H1 (cell line): Measurements from ENCODE around the gene TPRN. TPM values are rescaled to one million over a fixed set of nuclear protein-coding genes. Genes with fewer than 3 reads are reported as not detected.

Experiments
- ASH2L ChIP-seq: fragments of 200-600, 300-600 bp; sonication (generic); IDR thresholded peaks from one replicate; pipeline ENCODE4 v1.7.1; 2017; ENCODE audit warnings: low read length
- BACH1 ChIP-seq: IDR thresholded peaks from 2 replicates; pipeline ENCODE4 v1.6.1; 2012; ENCODE audit warnings: low read length, improper control_type of control experiment
- BRCA1 ChIP-seq: IDR thresholded peaks from 2 replicates; pipeline ENCODE4 v1.6.1; 2012; ENCODE audit warnings: low read depth, low read length, improper control_type of control experiment
- CBX5 ChIP-seq: fragments of 300-800, 300-1000 bp; sonication (generic); IDR thresholded peaks from 2 replicates; pipeline ENCODE4 v1.7.1; 2016; ENCODE audit warnings: antibody characterized with exemption, low read length, low read depth
- CHD2 ChIP-seq: IDR thresholded peaks from 2 replicates; pipeline ENCODE4 v1.6.1; 2012; ENCODE audit warnings: low read length, improper control_type of control experiment
- CHD7 ChIP-seq: fragments of 300-600 bp; sonication (generic); IDR thresholded peaks from 2 replicates; pipeline ENCODE4 v1.7.1; 2012; ENCODE audit warnings: low read length, moderate library complexity, mild to moderate bottlenecking, inconsistent platforms; ENCODE audit not compliant: insufficient replicate concordance
- EP300 ChIP-seq, 2 experiments: IDR thresholded peaks; 1 replicate in 1 of 2; 2 replicates in 1 of 2; pipeline ENCODE4 v1.6.1; 2011 to 2012; ENCODE audit warnings: low read depth in 2 of 2, low read length in 2 of 2, mild to moderate bottlenecking in 2 of 2, borderline replicate concordance in 1 of 2, inconsistent platforms in 1 of 2, moderate library complexity in 1 of 2
- HDAC6 ChIP-seq: IDR thresholded peaks from one replicate; pipeline ENCODE4 v1.7.1; 2012; ENCODE audit warnings: low read depth, mild to moderate bottlenecking, inconsistent platforms, low read length, moderate library complexity
- SP1 ChIP-seq: IDR thresholded peaks from 2 replicates; pipeline ENCODE4 v1.6.1; 2011; ENCODE audit warnings: low read depth, low read length
- SUZ12 ChIP-seq: fragments of 200-600 bp; sonication (generic); IDR thresholded peaks from 2 replicates; pipeline ENCODE4 v1.6.1; 2012; ENCODE audit warnings: mild to moderate bottlenecking, inconsistent platforms, low read length, moderate library complexity, mixed read lengths
- TBP ChIP-seq: IDR thresholded peaks from 2 replicates; pipeline ENCODE4 v1.6.1; 2011; ENCODE audit warnings: low read depth, low read length, improper control_type of control experiment
- ZNF274 ChIP-seq: IDR thresholded peaks from 2 replicates; pipeline ENCODE4 v1.7.0; 2012; ENCODE audit warnings: low read length, borderline replicate concordance; ENCODE audit errors: extremely low read depth
- polyA plus RNA-seq, 7 experiments: library from polyadenylated mRNA; depleted of rRNA in 3 of 7; stranded (reverse) in 5 of 7; unstranded in 2 of 7; fragments of >200 nt in 5 of 7; fragments of 200-250 nt in 2 of 7; gene quantifications; 1 replicate in 5 of 7; 2 replicates in 1 of 7; 4 replicates in 1 of 7; pipeline versions ENCODE4 v1.2.1 to v1.2.3, GENCODE V29; 2011 to 2013; ENCODE audit warnings: missing spikeins in 2 of 7, mixed read lengths in 2 of 7
- total RNA-seq: library from RNA; stranded (reverse); fragmentation: NEBNext Ultra II Directional; extraction: Animal tissue kit (Norgen Biotek cat#: 25700); gene quantifications from 2 replicates; pipeline ENCODE4 v1.2.1, GENCODE V29; 2021

Gene TPRN
- total and polyA plus RNA-seq, 2 of the 8 experiments (the other 6 are each of a cell fraction or from before 2014, with no cell fraction given), result 9.7 to 23.2 TPM

- TF ChIP-seq CHD7, result no peak
- peak; percentile 97 for TF ChIP-seq CHD2
- TF ChIP-seq BACH1, result no peak
- TF ChIP-seq CBX5, result no peak
- TF ChIP-seq EP300 (IDR thresholded peaks at IDR 0.05; ENCODE audit: borderline replicate concordance in 1 of 2, low read depth in 2 of 2, low read length in 2 of 2), result no peak
- no peak for TF ChIP-seq HDAC6
- peak; percentile 98 for TF ChIP-seq TBP
- TF ChIP-seq SP1, result peak; percentile 100
- no peak for TF ChIP-seq ASH2L
- TF ChIP-seq ZNF274, result no peak
- TF ChIP-seq SUZ12, result no peak
- TF ChIP-seq BRCA1, result no peak
Observed at GRCh38 chr9:137240841-137241489, 40.4 kb upstream of the TPRN start, which contains the start of gene TUBB4B (continued).
